Neutrophil (primary cell): Measurements from ENCODE around the gene FGFR3.
"Not testable (repeated sequence)": the region's sequence is repeated elsewhere in the genome, so short reads cannot be mapped to it uniquely, and the experiment has no call there.

ENCODE experiments used
- H3K27ac ChIP-seq: fragments of 200-600 bp; sonication (generic); 2 replicates; pipeline ENCODE4 v1.5.1; 2016; ENCODE audit warnings: mild to moderate bottlenecking, moderate library complexity
- H3K27me3 ChIP-seq: fragments of 200-600 bp; sonication (generic); 2 replicates; pipeline ENCODE4 v1.6.0; 2016; ENCODE audit warnings: mild to moderate bottlenecking
- H3K36me3 ChIP-seq: fragments of 200-600 bp; sonication (generic); 2 replicates; pipeline ENCODE4 v1.5.1; 2017
- H3K4me1 ChIP-seq, 2 experiments: fragments of 200-600 bp in 1 of 2; sonication (generic) in 1 of 2; 1 replicate in 1 of 2; 2 replicates in 1 of 2; pipeline versions ENCODE4 v1.5.1 to v1.6.1; 2013 to 2016; ENCODE audit warnings: low read depth in 1 of 2, low read length in 1 of 2, mild to moderate bottlenecking in 1 of 2, moderate library complexity in 1 of 2; ENCODE audit not compliant: control insufficient read depth in 1 of 2, insufficient read depth in 1 of 2
- H3K4me3 ChIP-seq, 2 experiments: fragments of 200-600 bp in 1 of 2; sonication (generic) in 1 of 2; 1 replicate in 1 of 2; 2 replicates in 1 of 2; pipeline ENCODE4 v1.5.1; 2013 to 2016; ENCODE audit warnings: low read depth in 1 of 2, low read length in 1 of 2, mild to moderate bottlenecking in 1 of 2, moderate library complexity in 1 of 2
- H3K9me3 ChIP-seq: fragments of 200-600 bp; sonication (generic); 2 replicates; pipeline ENCODE4 v1.5.1; 2016
- TF ChIP-seq, protein P1 (sequence below): fragments of 200-600 bp; sonication (generic); IDR thresholded peaks from 2 replicates; pipeline ENCODE4 v1.5.1; 2016; ENCODE audit warnings: antibody characterized with exemption

The FGFR3 gene

DNA sequence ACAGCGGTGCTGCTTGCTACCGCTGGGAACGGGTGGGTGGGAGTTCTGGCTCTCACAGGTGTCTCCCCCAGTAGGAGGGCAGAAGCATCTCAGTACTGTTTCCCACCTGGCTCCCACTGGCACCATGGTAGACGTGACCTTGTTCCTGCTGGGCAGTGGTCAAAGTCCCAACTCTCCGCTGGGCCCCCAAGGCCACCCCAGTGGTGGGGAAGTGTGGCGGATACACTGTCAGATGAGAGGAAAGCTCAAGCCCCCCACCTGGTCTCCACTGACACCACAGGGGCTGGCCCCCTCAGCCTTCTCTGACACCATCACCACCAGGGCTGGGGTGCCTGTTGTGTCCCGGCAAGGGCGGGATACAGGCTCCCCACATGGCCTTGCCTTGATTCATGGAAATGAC, 38.2 kb downstream of the FGFR3 start:
- H3K27ac ChIP-seq, result no peak overlapping the region
- TF ChIP-seq, protein P1, sequence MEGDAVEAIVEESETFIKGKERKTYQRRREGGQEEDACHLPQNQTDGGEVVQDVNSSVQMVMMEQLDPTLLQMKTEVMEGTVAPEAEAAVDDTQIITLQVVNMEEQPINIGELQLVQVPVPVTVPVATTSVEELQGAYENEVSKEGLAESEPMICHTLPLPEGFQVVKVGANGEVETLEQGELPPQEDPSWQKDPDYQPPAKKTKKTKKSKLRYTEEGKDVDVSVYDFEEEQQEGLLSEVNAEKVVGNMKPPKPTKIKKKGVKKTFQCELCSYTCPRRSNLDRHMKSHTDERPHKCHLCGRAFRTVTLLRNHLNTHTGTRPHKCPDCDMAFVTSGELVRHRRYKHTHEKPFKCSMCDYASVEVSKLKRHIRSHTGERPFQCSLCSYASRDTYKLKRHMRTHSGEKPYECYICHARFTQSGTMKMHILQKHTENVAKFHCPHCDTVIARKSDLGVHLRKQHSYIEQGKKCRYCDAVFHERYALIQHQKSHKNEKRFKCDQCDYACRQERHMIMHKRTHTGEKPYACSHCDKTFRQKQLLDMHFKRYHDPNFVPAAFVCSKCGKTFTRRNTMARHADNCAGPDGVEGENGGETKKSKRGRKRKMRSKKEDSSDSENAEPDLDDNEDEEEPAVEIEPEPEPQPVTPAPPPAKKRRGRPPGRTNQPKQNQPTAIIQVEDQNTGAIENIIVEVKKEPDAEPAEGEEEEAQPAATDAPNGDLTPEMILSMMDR, result no peak
- H3K36me3 ChIP-seq, result peaks cover 53% of the 10 kb centered on the region
- no peaks in the 10 kb centered on the region for H3K27me3 ChIP-seq
- H3K4me3 ChIP-seq, result no peak overlapping the region
- H3K4me1 ChIP-seq, result no peaks in the 10 kb centered on the region
- H3K9me3 ChIP-seq, result no peaks in the 10 kb centered on the region

DNA sequence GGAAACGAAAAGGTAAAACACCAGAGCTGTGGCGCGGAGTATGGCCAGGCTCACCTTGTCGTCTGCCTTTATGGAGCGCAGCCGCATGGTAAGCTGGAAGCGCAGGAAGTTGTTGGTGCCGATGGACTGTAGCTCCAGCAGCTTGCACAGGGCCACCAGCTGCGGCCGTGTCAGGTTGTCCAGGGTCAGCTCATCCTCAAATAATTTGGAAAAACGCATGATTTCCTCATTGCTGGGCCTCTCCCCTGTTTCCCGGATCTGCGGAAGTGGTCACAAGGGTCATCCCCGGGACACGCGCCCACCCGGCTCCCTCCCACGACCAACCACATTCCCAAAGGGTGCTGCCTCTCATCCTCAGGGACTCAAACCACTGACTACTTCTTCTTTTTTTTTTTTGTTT, 39.6 kb downstream of the FGFR3 start:
- no peak overlapping the region for H3K4me3 ChIP-seq
- H3K9me3 ChIP-seq, result no peaks in the 10 kb centered on the region
- H3K27me3 ChIP-seq, result no peaks in the 10 kb centered on the region
- TF ChIP-seq, protein P1, result no peak
- peaks cover 52% of the 10 kb centered on the region for H3K36me3 ChIP-seq
- no peaks in the 10 kb centered on the region for H3K4me1 ChIP-seq
- H3K27ac ChIP-seq, result no peak overlapping the region

DNA sequence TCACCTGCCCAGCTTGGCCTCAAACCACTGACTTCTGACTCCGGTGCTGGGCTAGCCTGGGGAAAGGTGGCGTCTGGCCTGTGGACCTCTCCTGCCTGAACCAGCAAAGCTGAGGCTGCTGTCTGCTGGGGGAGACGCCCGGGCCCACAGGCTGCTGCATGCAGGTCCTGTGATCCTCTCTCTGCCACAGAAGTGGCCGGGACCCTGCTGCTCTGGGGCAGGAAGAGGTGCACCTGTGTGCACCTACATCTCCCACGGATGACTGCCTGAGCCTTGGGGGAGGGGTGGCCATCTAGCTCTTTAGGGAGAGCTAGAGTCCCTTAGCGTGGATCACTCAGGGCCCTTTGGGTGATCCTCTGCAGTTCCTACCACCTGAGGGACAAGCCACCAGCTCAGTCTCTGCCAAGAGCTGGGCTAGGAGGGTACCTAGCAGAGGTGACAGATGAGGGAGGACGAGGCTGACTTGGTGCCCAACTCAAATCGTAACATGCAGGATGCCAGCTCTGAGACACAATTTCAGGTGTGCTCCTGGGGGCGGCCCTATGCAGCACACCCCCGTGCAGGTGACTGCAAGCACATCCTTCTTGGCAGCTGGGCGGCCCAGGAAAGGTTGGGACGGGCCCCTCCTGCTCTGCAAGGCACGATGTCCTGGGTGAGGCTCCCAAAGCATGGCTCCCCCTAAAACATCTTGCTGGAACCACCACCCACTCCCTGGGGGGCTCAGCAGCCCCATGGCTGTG, 40.4 kb downstream of the FGFR3 start:
- Histone ChIP-seq H3K4me3 (no peak overlapping the region), H3K9me3 (no peaks in the 10 kb centered on the region), H3K4me1 (no peaks in the 10 kb centered on the region), H3K27me3 (no peaks in the 10 kb centered on the region), H3K27ac (no peak overlapping the region), H3K36me3 (peaks cover 56% of the 10 kb centered on the region)
- TF ChIP-seq, protein P1, result no peak

DNA sequence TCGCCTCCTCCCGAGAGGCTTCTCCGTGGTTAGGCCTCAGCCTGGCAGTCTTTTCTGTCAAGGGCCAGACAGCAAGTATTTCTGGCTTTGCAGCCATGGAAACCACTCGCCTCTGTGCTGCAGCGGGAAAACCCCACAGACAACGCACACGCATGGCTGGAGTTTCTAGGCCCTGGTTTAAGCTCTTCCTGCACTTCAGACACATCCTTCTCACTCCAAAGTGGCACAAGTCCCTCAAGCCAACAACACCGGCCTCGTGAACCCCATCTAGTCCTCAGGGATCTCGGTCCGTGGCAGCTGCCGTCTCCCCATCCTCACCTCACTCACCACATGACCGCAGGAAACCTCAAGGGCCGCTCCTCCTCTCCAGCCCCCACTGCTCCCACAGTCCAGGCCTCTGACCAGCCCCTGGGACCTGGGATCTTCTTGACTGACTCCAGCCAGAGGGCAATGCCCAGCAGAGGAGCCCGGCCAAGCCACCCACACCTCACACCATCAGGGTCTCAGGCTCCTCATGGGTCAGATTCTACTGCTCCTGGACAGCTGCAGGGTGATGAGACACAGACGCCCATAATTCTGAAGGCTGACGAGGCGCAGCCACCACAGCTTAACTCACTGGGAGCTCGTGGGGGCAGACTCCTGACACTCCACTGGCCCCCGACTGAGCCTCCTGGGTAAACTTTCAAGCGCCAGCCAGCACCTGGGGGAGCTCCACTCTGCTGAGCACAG, 41.1 kb downstream of the FGFR3 start:
- TF ChIP-seq, protein P1, result no peak
- H3K9me3 ChIP-seq, result no peaks in the 10 kb centered on the region
- H3K27ac ChIP-seq, result no peak overlapping the region
- H3K36me3 ChIP-seq, result peaks cover 58% of the 10 kb centered on the region
- H3K4me3 ChIP-seq, result no peak overlapping the region
- no peaks in the 10 kb centered on the region for H3K4me1 ChIP-seq
- H3K27me3 ChIP-seq, result no peaks in the 10 kb centered on the region

DNA sequence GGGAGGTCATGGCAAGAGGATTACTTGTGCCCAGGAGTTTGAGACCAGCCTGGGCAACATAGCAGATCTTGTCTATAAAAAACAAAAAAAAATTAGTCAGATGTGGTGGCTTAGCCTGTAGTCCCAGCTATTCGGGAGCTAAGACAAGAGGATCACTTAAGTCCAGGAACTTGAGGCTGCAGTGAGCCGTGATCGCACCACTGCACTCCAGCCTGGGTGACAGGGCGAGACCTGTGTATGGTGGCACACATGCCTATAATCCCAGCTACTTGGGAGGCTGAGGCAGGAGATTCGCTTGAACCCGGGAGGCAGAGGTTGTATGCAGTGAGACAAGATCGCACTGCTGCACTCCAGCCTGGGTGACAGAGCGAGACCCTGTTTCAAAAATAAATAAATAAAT, 42.7 kb downstream of the FGFR3 start:
- H3K27me3 ChIP-seq, H3K9me3 ChIP-seq, H3K4me3 ChIP-seq, H3K4me1 ChIP-seq, H3K27ac ChIP-seq: not testable (repeated sequence)
- peaks cover 68% of the 10 kb centered on the region for H3K36me3 ChIP-seq

DNA sequence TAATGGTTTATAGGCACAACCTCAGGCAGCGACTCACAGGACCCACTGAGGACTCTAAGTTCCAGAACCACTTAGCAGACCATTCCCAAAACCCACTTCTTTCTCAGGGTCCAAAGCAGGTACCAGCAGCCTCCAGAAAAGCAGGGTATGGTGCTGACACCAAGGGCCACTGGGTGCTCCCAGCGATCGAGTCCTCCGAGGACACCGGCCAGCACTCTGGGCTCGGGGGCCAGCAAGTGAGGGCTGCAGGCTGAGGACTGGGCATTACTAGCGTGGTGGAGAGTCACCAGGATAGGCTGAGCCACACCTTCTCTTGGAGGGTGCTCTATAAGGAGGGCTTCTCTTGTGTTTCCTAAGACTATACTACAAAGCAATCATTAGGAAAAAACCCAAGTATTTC, 43.6 kb downstream of the FGFR3 start:
- Histone ChIP-seq H3K4me3 (no peak overlapping the region), H3K9me3 (no peaks in the 10 kb centered on the region), H3K36me3 (peaks cover 68% of the 10 kb centered on the region), H3K4me1 (no peaks in the 10 kb centered on the region), H3K27ac (no peak overlapping the region), H3K27me3 (no peaks in the 10 kb centered on the region)
- TF ChIP-seq, protein P1, result no peak
